Gastroesophageal sphincter (tissue), 3 donors: ENCODE results near the gene CCL5.

ENCODE experiments used
- EP300 ChIP-seq: sonication (generic); formaldehyde crosslinking; IDR thresholded peaks from one replicate; pipeline ENCODE4 v1.6.1; 2017; ENCODE audit warnings: antibody characterized with exemption, mild to moderate bottlenecking
- POLR2A ChIP-seq, 2 donors: fragments of 450-650 bp; IDR thresholded peaks; one replicate each; pipeline ENCODE4 v1.6.1; 2017; ENCODE audit warnings: antibody characterized with exemption in 2 of 2, mild to moderate bottlenecking in 2 of 2, moderate library complexity in 1 of 2
- POLR2AphosphoS5 ChIP-seq: sonication (generic); formaldehyde crosslinking; IDR thresholded peaks from one replicate; pipeline ENCODE4 v1.6.1; 2017; ENCODE audit warnings: antibody characterized with exemption
- TF ChIP-seq, protein P1 (sequence below), 4 experiments: fragments of 200-600 bp in 2 of 4; fragments of 450-650 bp in 2 of 4; sonication (generic) in 1 of 4; IDR thresholded peaks; one replicate each; pipeline ENCODE4 v1.5.1; 2017 to 2019; ENCODE audit warnings: antibody characterized with exemption in 4 of 4, mild to moderate bottlenecking in 2 of 4, moderate library complexity in 2 of 4

- TF ChIP-seq, protein P1, sequence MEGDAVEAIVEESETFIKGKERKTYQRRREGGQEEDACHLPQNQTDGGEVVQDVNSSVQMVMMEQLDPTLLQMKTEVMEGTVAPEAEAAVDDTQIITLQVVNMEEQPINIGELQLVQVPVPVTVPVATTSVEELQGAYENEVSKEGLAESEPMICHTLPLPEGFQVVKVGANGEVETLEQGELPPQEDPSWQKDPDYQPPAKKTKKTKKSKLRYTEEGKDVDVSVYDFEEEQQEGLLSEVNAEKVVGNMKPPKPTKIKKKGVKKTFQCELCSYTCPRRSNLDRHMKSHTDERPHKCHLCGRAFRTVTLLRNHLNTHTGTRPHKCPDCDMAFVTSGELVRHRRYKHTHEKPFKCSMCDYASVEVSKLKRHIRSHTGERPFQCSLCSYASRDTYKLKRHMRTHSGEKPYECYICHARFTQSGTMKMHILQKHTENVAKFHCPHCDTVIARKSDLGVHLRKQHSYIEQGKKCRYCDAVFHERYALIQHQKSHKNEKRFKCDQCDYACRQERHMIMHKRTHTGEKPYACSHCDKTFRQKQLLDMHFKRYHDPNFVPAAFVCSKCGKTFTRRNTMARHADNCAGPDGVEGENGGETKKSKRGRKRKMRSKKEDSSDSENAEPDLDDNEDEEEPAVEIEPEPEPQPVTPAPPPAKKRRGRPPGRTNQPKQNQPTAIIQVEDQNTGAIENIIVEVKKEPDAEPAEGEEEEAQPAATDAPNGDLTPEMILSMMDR (IDR thresholded peaks at IDR 0.05) = no peak
- TF ChIP-seq EP300 = no peak
- no peak for TF ChIP-seq POLR2A (IDR thresholded peaks at IDR 0.05)
- no peak for TF ChIP-seq POLR2AphosphoS5
Measured at GRCh38 chr17:35912942-35913341, 32.8 kb upstream of the CCL5 start.
